Activated T-cell treated with anti-CD3 and anti-CD28 coated beads, Interleukin-2, amount 50 U/mL, for 4 hours (primary cell): ENCODE data around the gene AK5. TPM values are rescaled to one million over a fixed set of nuclear protein-coding genes. Genes with fewer than 3 reads are reported as not detected.
"Not testable (repeated sequence)": the region's sequence is repeated elsewhere in the genome, so short reads cannot be mapped to it uniquely, and the experiment has no call there.

Experiments used
- ATAC-seq, 2 donors: fragments of 200-7000 bp; cut with Tn5 transposase; one replicate each; pipeline ENCODE4 v1.10.0; 2021
- DNase-seq: peaks from one replicate; pipeline ENCODE4 v3.0.0-alpha.2; 2020
- H3K27me3 Mint-ChIP-seq: one replicate; pipeline ENCODE4 v1.8.0; 2021; ENCODE audit warnings: low read depth, mixed read lengths
- H3K36me3 Mint-ChIP-seq: one replicate; pipeline ENCODE4 v1.8.0; 2022; ENCODE audit warnings: mixed read lengths; ENCODE audit not compliant: insufficient read depth
- H3K4me1 Mint-ChIP-seq: one replicate; pipeline ENCODE4 v1.8.0; 2021; ENCODE audit warnings: low read depth, mixed read lengths
- H3K4me3 Mint-ChIP-seq: one replicate; pipeline ENCODE4 v1.8.0; 2021; ENCODE audit warnings: mild to moderate bottlenecking, moderate library complexity, mixed read lengths
- H3K9me3 Mint-ChIP-seq: one replicate; pipeline ENCODE4 v1.8.0; 2021; ENCODE audit warnings: mixed read lengths
- total RNA-seq, 3 donors: library from RNA; stranded (reverse); gene quantifications; one replicate each; pipeline ENCODE4 v1.2.1, GENCODE V29; 2021

AK5 gene
- total RNA-seq, 3 donors from 2014 or later, result 1.0 to 4.9 (median 3.0) TPM

DNA sequence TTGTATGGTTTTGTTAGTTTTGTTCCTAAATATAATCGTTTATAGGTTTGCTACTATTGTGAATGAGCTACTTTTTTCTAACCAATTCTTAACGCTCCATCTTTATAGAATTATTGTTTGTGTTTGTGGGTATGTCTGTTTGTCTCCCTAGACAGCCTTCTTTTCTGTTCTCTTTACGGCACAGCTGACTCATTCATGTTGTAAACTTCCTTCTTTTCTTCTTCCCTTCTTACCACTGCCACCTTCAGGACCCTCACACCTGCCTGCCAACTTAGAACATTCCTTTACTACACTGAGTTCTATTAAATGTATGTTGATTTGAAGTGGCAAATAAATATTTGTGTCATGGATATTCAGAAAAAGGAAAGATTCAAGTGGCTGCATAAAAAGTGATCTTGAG, 29.1 kb downstream of the AK5 start:
- ATAC-seq (no peak), DNase-seq (no peak)
- Mint-ChIP-seq H3K27me3 (no peaks in the 10 kb centered on the region), H3K36me3 (peaks cover 3% of the 10 kb centered on the region), H3K4me3 (no peak overlapping the region), H3K9me3 (peaks cover 7% of the 10 kb centered on the region), H3K4me1 (peaks cover 44% of the 10 kb centered on the region)

DNA sequence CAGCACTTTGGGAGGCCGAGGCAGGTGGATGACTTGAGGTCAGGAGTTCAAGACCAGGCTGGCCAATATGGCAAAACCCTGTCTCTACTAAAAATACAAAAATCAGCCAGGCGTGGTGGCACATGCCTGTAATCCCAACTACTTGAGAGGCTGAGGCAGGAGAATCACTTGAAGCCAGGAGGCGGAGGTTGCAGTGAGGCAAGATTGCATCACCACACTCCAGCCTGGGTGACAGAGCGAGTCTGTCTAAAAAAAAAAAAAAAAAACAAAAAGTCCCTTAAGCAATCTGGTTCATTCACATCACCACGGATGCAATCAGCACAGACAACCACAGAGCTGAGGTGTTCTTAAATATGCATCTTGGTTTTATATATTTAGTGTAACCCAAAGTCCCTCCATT, 30.5 kb downstream of the AK5 start:
- not testable (repeated sequence) for H3K9me3 Mint-ChIP-seq, H3K4me3 Mint-ChIP-seq, H3K36me3 Mint-ChIP-seq, H3K27me3 Mint-ChIP-seq, DNase-seq
- peaks cover 38% of the 10 kb centered on the region for H3K4me1 Mint-ChIP-seq
- peak; percentile 18 to 32 for ATAC-seq

DNA sequence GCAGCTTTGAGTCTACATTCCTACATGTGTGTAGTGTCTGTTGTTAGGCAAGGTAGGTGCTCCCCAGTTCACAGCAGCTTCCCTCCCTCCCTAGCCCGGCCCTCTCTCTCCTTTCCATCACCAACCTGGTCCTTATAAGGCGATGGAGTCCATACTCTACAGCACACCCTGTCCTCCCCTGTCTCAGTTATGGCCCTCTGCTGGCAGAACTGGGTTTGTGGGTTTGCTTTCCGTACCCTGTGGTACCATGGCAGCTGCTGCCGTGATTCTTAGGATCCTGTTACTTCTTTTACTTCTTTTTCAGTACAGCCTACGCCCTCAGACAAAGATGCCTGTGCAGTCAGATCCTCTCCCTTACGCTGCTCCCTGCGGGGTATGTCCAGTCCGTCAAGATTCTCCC, 31.7 kb downstream of the AK5 start:
- ATAC-seq, result peak; percentile 67 to 74
- Mint-ChIP-seq H3K36me3 (peaks cover 7% of the 10 kb centered on the region), H3K4me1 (peaks cover 31% of the 10 kb centered on the region), H3K27me3 (no peaks in the 10 kb centered on the region), H3K9me3 (no peaks in the 10 kb centered on the region), H3K4me3 (no peak overlapping the region)
- peak; percentile 15 for DNase-seq

DNA sequence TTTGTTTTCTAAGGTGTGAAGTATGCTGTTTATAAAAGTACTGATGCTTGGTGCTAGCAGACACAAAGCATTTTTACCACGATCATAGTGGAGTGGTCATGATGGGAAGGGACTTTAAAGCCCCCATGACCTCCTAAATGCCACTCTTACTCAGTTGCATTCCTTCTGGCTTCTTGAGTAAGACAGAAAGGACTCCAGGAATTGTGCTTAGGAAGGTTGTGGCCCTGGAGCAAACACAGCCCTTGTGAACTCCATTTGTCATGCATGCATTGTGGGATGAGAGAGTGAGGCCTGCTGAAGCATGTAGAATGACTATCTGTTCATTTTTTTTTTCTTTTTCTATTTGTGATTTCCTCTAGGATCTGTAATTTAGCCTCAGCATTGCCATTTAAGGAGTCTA, 34.2 kb downstream of the AK5 start:
- ATAC-seq (no peak), DNase-seq (no peak)
- Mint-ChIP-seq H3K36me3 (peaks cover 14% of the 10 kb centered on the region), H3K27me3 (no peaks in the 10 kb centered on the region), H3K4me1 (peaks cover 12% of the 10 kb centered on the region), H3K4me3 (no peak overlapping the region), H3K9me3 (no peaks in the 10 kb centered on the region)

DNA sequence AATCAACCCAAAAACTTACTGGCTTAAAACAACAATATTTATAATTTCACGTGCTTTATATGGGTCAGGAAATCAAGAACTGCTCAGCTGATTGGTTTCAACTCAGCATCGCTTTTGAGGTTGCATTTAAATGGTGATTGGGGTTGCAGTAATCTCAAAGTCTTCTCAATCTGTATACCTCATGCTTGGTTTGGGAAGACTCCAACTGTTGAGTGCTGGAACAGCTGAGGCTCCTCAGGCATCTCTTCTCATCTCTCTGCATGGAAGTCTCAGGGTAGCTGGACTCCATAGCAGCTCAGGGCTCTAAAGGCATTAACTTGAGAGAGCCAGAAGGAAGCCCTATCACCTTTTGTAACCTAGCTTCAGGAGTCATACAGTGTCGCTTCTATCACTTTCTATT, 35.1 kb downstream of the AK5 start:
- no peak for ATAC-seq
- H3K27me3 Mint-ChIP-seq, result no peaks in the 10 kb centered on the region
- peaks cover 7% of the 10 kb centered on the region for H3K4me1 Mint-ChIP-seq
- H3K36me3 Mint-ChIP-seq, result peaks cover 14% of the 10 kb centered on the region
- no peak overlapping the region for H3K4me3 Mint-ChIP-seq
- DNase-seq, result no peak
- H3K9me3 Mint-ChIP-seq, result no peaks in the 10 kb centered on the region

DNA sequence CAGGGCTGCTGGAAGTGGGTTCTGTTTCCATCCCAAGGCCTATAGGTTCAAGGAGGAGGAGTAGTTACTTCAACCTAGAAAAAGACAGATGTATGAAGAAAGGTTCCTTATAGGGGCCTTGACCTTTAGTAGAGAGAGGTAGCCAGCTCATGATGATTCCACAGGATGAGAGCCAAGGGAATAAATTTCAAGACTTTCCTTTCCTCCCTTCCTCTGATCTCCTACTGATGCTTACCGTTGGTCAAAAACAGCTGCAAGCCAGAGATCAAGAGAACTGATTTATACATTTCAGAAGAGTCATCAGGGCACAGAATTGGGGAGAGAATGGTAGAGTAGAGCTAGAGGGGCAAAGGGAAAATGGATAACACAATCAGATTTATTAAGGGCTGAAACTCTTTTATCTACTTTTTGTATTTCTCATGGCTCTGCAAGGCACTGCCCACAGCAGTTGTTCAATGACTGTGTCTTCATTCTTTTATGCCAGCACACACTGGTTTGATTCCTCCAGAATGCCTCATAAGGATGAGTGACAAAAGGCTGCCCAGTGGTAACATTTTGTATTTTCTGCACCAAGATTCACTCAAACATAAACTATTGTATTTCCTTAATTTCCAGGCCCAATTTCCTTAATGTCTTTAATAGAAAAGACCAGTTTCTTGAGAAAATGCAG, 37.4 kb downstream of the AK5 start:
- ATAC-seq, result no peak
- Mint-ChIP-seq H3K9me3 (no peaks in the 10 kb centered on the region), H3K36me3 (peaks cover 11% of the 10 kb centered on the region), H3K4me3 (no peak overlapping the region), H3K4me1 (no peaks in the 10 kb centered on the region), H3K27me3 (no peaks in the 10 kb centered on the region)
- DNase-seq, result no peak

DNA sequence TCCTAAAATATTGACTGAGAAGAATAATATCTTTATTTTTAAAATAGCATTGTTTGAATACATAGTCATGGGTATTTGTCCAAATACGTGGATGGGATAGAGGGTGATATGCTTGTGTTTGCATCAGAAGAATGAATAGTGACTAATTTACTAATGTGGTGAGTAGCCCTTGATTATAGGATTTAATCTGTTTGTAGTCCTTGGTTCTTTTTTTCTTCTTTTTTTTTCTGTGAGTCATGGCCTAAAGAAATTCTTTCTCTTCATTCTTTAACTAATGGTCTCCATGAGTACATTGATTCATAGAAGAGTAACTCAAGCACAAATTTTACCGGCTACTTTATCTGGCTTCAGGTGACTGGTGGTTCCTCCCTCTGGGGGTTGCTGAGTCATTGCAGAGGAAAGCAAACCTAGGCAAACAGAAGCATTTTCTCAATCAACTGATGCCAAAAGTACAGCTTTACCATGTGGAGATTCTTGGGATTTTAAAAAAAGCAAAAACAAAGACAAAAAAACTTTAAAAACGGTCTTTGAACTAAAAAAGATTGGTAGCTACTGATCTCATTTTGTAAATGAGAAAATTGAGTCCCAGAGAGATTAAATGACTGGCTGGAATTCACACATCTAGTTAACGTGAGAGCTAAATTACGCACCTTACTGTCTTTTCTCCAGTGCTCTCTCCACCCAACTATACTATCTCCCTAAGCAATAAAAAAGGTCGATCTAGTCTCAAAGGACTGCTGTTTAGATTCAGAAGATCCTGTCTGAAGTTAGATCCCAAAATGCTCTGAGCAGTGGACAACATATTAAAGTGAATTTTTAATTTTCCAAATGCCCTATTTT, 40.5 kb downstream of the AK5 start:
- peaks cover 11% of the 10 kb centered on the region for H3K36me3 Mint-ChIP-seq
- no peaks in the 10 kb centered on the region for H3K4me1 Mint-ChIP-seq
- no peak overlapping the region for H3K4me3 Mint-ChIP-seq
- ATAC-seq (no peak), DNase-seq (no peak)
- no peaks in the 10 kb centered on the region for H3K9me3 Mint-ChIP-seq
- no peaks in the 10 kb centered on the region for H3K27me3 Mint-ChIP-seq

DNA sequence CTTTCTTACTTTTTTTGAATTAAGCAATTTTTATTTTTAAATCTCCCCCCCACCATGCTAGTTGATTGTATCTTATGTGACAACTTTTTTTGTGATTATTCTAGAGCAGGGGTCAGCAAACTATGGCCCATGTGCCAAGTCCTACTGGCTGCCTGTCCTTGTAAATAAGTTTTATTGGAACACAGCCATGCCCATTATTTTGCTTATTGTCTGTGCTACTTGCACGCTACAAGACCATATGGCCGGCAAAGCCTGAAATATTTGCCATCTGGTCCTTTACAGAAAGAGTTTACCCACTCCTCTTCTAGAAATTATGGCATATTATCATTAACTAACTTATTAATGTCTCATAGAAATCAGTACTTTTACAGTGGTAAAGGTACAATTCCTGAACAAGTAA, 51.7 kb downstream of the AK5 start:
- no peak for ATAC-seq
- Mint-ChIP-seq H3K36me3 (peaks cover 15% of the 10 kb centered on the region), H3K27me3 (no peaks in the 10 kb centered on the region)

DNA sequence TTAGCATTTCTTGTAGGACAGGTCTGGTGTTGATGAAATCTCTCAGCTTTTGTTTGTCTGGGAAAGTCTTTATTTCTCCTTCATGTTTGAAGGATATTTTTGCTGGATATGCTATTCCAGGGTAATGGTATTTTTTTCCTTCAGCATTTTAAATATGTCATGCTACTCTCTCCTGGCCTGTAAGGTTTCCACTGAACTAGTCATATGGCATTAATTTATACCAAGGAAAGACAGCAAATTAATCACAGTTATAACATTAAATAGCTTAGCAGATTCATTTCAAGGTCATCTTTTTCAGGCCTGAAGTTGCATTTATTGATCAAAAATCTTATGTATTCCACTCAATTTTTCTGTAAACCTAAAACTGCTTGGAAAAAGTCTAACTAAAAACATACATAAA, 54.9 kb downstream of the AK5 start:
- Mint-ChIP-seq H3K4me3 (no peak overlapping the region), H3K27me3 (no peaks in the 10 kb centered on the region), H3K9me3 (peaks cover 12% of the 10 kb centered on the region), H3K36me3 (peaks cover 25% of the 10 kb centered on the region), H3K4me1 (no peaks in the 10 kb centered on the region)
- no peak for DNase-seq
- no peak for ATAC-seq

More for the DNA sequence above, 51.7 kb downstream of the AK5 start:
- Mint-ChIP-seq H3K4me3 (no peak overlapping the region), H3K4me1 (peaks cover 4% of the 10 kb centered on the region), H3K9me3 (peaks cover 17% of the 10 kb centered on the region)
- DNase-seq, result no peak

DNA sequence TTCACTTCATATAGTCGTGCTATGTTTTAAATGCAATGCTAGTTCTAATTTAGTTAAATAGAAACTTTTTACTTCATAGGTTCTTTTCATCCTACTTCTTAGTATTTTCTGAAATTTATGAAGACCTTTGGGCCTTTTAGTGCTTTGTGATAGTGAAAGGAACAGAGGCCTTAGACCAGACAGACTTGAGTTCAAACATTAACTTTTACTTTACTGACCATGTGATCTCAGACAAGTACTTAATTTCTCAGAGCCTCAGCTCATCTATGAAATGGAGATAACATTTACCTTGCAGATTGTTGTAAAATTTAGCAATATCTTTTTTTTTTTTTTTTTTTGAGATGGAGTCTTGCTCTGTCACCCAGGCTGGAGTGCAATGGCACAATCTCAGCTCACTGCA, 57.5 kb downstream of the AK5 start:
- peaks cover 2% of the 10 kb centered on the region for H3K4me1 Mint-ChIP-seq
- H3K27me3 Mint-ChIP-seq, result no peaks in the 10 kb centered on the region
- no peak for ATAC-seq
- DNase-seq, result no peak
- H3K36me3 Mint-ChIP-seq, result peaks cover 30% of the 10 kb centered on the region
- no peak overlapping the region for H3K4me3 Mint-ChIP-seq
- peaks cover 9% of the 10 kb centered on the region for H3K9me3 Mint-ChIP-seq

DNA sequence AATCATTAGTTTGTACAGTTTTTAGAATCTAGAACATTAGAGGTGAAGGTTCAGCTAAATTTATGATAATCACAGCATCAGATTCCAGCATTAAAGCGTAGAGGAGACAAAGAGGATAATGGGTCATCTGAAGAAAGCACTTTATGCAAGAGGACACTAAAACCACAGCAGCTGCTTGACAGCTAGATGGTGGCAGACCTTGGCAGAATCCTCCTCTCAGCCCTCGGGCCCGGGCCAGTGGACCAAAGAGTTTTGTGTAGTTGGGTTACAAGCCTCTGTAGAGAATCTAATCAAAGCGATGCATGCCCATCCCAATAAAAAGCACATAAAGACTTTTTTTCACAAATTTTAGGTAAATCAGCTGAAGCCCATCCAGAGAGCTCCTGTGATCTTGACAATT, 59.4 kb downstream of the AK5 start:
- peaks cover 22% of the 10 kb centered on the region for H3K36me3 Mint-ChIP-seq
- peaks cover 2% of the 10 kb centered on the region for H3K4me1 Mint-ChIP-seq
- H3K4me3 Mint-ChIP-seq, result no peak overlapping the region
- ATAC-seq (no peak), DNase-seq (no peak)
- H3K9me3 Mint-ChIP-seq, result no peaks in the 10 kb centered on the region
- no peaks in the 10 kb centered on the region for H3K27me3 Mint-ChIP-seq

DNA sequence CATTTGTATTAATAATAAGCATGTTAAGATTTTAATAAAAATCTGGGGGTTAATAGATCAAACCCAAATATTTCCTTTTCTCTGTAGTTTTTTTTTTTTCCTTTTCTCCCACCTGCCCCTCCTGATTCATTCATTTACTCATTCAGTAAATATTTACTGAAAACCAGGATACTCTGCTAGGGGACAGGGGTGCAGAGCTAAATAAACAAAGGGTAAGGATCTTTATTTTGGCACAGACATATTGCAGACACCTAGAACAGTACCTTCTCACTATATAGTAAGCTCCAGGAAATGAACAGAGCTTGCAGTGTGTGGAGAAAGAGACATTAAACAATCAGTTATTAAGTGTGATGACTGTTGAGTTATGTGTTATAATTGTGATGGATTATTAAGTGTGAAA, 60.9 kb downstream of the AK5 start:
- peaks cover 18% of the 10 kb centered on the region for H3K36me3 Mint-ChIP-seq
- DNase-seq (no peak), ATAC-seq (no peak)
- no peaks in the 10 kb centered on the region for H3K9me3 Mint-ChIP-seq
- no peaks in the 10 kb centered on the region for H3K27me3 Mint-ChIP-seq
- no peak overlapping the region for H3K4me3 Mint-ChIP-seq
- peaks cover 9% of the 10 kb centered on the region for H3K4me1 Mint-ChIP-seq

DNA sequence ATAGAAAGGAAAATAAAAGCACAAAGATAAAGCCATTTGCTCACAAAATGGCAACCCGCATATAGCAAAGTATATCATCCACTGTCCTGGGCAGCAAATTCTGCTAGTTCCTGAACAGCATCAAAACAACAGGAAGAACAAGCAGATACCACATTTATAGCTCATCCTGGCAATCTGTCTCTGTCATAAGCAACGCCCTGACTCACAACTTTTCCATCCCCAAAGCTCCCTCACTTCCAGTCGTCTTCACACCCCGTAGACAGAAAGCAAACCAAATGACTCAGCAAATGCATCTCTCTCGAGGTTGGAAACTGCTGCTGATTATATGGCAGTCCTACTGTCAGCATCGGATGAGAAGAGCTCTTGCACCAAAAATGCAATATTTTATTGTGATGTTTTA, 65.8 kb downstream of the AK5 start:
- H3K4me1 Mint-ChIP-seq, result peaks cover 13% of the 10 kb centered on the region
- no peak for DNase-seq

DNA sequence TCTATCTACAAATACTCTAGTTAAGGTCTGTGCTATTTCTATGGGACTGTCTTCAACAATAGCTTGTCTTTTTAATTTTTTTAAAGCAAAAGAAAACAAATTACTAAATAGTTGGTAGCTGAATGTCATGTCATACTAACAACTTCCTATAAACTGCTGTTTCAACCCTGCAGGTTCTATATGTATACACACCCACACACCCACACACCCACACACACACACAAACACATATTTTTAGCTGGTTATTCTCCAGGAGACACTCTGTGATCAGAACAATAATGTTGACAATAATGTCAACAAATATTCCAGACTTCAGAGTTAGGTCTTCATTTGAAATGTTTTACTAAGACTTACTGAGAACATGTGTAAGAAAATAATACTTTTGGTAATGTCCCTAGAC, 66.7 kb downstream of the AK5 start:
- Mint-ChIP-seq H3K4me1 (peaks cover 13% of the 10 kb centered on the region), H3K36me3 (peaks cover 15% of the 10 kb centered on the region), H3K4me3 (no peak overlapping the region), H3K27me3 (no peaks in the 10 kb centered on the region), H3K9me3 (no peaks in the 10 kb centered on the region)
- DNase-seq (no peak), ATAC-seq (no peak)

More for the DNA sequence above, 65.8 kb downstream of the AK5 start:
- Mint-ChIP-seq H3K36me3 (peaks cover 15% of the 10 kb centered on the region), H3K27me3 (no peaks in the 10 kb centered on the region), H3K4me3 (no peak overlapping the region), H3K9me3 (no peaks in the 10 kb centered on the region)
- peak; percentile 72 to 84 for ATAC-seq

DNA sequence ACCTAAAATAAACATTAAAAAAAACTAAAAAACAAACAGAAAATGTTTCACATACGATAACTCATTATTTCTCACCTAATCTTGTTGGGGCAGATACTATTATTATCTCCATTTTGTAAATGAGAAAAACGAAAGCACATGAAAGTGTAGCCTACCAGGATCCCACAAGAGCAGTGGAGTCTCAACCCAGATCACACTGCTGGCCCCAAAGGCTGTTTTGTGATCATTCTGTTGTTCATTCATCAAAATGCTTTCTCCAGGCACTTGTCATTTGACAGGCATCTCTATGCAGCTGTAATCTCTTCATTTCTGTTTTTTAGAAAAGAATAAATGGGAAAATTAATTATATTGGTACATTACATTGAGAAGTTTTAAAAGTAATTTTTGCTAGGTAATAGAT, 67.5 kb downstream of the AK5 start:
- DNase-seq (no peak), ATAC-seq (no peak)
- Mint-ChIP-seq H3K27me3 (no peaks in the 10 kb centered on the region), H3K4me3 (no peak overlapping the region), H3K9me3 (no peaks in the 10 kb centered on the region), H3K36me3 (peaks cover 15% of the 10 kb centered on the region), H3K4me1 (peaks cover 19% of the 10 kb centered on the region)
